ENCODE data around the gene C10orf71.

The C10orf71 gene

DNA sequence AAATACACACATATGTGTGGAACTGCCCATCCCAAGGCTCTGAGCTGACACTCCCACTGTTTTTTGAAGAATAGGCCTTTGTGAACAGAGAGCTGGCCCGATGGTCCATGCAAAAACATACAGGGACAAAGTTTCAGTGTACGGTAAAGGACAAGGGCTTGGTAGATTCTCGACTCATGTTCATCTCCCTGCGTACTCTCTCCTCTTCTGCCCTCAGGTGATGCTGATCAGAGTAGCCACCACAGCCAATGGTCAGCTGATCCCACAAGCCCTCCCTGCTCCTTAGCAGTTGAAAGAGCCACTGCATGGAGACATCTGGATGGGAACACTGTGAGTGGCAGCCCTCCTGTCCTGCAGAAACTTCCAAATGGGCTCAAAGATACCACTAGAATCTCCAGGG lies 23.1 kb upstream of the C10orf71 start:
- no peak for DNase-seq

DNA sequence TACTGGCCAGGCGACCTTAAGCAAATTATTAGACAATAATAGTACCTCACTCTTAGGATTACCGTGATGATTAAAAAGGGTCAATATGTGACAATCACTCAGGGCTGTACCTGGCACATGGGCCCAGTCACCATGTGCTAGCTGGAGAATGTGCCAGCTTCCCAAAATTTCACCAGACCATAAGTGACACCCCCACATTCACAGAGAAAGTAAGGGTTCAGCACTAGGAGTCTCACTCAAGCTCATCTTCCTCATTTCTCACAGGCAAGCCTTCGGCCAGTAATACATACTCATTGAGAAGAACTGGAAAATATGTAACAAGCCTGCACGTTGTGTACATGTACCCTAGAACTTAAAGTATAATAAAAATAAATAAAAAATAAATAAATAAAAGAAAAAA lies 22.4 kb upstream of the C10orf71 start:
- no peak for DNase-seq

DNA sequence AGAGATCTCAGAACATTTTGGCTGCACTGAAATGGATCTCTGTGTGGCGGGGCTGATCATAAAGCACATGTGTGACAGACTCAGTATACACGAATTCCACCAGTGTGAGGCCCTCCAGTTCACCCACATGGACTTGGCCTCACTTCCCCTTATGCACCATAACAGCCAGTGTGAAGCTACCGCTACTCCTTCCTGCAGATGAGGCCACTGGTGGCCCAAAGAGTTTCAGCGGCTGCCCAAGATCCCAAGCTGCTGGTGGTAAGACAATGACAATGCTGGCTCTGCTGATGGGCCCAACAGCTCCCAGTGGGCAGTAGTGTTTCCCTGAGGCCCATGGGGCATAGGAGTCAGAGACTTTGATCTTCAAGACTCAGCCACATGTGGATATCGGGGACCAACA lies 21.0 kb upstream of the C10orf71 start:
- DNase-seq: no peak

DNA sequence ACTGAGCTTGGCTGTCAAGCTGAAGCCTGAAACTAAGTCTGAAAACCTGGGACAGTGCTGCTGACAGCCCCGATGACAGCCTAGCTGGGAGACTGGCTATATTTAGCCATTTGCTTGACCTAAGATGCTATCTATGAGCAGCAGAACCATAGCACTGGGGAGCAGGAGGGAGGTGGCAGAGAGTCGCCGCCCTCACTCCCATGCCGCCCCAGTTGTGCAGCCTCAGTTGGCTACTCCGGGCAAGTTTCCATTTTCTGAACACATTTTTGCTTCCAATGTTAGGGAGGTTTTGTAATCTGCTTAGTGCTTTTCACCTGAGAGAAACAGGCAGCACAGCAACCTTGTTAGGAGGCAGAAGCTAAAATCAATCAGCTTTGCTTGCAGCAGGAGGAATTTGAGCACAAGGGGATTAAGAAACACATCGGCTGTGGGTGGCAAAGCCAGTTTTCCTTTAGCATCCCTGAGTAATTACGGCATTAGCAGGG lies 20.4 kb upstream of the C10orf71 start:
- no peak for DNase-seq

DNA sequence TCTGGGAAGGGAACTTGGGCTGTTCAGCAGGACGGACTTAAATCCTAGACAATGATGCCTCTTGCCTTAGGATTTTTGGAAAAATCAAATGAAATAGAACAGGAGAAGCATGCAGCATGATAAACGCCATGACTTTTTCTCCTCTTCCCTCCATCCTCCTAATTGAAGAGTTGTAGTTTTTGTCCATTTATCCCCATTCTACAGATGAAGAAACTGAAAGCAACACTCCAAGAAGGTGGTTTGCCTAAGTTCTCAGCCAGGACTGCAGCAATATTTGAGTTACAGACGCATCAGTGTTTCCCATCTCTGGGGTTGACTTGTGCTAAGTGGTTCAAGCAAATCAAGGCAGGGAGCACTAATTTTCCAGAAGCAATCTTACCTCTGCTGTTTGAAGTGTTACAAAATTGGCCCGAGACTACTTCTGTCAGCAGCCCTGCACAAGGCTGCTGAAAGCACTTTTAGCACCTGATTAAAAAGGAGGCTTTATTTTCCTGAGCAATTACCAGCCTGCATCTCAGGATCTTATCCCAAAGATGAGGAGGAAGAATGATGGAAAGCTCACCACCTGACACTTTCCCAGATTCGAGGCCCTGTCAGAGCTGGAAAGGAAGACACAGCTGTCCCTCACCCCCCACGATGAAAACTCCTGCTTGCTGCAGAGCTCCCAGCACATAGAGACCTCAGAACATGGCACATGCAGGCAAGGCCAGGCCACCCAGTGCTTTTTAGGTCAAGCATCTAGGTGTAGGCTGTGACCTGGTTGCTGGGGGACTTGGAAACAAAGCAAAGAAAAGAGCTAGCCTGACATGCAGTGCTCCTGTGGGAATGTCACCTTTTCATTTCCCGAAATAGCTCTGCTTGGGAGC lies 19.7 kb upstream of the C10orf71 start:
- no peak for DNase-seq

DNA sequence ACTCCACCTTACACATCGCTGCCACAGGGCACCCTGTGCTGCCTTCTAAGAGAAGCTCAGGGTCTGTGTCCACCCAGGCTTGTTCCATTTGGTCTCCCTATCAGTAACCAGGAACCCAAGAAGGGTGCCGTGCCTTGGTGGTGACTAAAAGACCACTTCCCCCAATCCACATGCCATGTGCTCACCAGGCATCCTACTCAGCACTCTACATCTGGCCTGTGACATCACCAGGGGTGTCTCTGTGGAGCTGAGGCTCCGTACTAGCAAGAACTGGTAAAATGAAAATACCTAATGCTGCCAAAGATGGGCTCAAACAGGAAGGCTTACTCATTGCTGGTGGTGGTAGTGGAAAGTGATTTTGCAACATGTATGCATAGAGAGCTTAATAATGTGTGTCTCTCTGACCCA lies 19.0 kb upstream of the C10orf71 start:
- no peak for DNase-seq

DNA sequence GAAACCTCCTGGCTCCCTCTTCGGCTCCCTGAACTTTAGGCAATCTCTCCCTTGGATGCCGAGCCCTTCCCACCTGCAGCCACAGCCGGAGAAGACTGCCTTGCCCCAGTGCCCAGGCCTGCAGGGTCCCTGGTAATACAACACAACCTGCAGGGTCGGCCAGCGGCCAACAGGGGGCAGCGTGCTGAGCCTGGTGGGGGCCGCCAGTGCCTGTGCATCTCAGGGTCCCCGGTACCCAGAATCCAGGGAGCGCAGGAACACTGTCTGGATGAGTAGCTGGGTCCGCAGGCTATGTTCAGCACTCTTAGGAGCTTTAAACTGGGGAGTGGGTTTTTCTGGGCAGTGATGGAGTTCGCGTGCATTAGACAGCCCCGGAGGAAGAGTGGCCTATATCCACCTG lies 17.5 kb upstream of the C10orf71 start:
- DNase-seq: no peak

DNA sequence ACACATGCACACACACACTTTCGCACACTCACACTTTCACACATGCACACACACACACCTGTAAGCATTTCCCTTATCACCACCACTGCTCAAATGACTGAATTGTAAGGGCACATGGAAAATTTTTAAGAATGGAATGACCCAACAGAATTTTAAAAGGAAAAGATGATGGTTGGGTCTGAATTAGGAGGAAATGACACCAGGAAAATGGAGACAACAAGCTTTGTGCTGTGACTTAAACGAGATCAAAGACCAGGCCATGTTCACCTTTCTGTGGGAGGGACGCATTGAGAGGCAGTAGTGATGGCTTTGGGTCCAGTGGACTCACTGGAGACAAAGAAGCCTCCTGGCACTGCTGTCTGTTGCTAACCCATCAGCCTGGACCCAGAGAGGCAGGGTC lies 16.7 kb upstream of the C10orf71 start:
- DNase-seq: no peak

DNA sequence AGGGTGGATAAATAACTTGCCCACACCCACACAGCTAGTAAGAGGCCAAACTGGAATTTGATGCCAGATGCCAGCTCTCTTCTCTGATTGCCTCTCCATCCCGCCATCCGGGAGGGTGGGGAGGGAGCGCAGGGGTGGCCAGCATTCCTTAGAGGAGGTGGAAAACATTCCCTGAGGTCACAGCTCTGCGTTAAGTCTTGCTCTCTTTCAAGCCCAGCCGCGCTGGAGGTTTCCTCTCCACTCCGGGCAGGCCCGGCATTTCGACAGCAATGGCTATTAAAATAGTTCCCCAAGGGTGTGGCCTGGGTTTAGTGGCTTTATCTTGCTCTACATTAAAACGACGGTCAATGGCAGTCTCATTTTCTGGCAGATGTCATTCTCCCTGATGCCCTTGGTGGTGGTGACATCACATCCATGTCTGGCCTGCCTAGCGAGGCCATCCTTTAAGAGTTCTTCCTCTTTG lies 16.1 kb upstream of the C10orf71 start:
- DNase-seq: no peak

DNA sequence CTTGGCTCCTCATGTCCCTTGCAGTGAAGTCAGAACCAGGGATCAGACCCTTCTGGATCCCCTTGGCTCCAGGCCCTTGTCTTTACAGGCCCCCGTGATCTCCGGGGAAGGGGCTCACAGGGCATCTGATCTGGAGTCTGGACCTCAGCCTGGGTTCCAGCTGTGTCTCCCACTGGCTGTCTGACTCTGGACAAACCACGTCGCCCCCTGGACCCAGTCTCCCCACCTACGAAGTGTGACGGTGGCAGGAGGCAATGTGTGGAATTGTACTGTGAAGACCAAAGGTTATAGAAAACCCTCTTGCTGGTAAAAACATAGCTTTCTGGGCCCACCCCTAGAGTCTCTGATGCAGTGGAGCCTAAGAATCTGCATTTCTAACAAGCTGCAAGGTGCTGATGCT lies 15.5 kb upstream of the C10orf71 start:
- no peak for DNase-seq

DNA sequence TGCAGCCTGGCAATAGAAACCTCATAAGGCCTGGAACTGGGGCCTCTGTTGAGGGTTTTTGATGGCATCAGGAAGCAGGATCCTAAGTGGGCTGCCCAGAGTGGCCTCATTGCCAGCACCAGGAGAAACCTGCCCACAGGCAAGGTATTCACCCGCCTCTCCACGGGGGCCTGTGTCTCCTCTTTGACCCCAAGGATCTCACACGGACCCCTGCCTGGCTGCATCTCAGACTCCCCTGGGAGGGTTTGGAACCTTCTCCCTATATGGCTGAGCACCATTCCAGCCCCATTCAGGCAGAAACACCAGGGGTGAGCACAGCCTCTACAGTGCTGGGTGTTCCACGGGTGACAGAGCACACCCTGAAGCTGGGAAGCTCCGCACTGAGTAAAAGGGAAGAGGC lies 14.6 kb upstream of the C10orf71 start:
- DNase-seq: no peak

DNA sequence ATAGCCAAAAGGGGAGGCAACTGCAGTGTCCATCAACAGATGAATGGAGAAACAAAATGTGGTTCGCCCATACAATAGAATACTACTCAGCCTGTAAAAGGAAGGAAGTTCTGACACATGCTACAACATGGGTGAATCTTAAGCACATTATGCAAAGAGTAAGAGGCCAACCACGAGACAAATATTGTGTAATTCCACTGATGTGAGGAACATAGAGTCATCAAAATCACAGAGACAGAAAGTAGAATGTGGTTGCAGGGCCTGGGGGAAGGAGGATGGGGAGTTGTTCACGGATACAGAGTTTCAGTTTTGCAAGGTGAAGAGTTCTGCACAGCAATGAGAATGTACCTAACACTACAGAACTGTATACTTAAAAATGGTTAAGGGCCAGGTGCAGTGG lies 13.7 kb upstream of the C10orf71 start:
- DNase-seq: no peak

DNA sequence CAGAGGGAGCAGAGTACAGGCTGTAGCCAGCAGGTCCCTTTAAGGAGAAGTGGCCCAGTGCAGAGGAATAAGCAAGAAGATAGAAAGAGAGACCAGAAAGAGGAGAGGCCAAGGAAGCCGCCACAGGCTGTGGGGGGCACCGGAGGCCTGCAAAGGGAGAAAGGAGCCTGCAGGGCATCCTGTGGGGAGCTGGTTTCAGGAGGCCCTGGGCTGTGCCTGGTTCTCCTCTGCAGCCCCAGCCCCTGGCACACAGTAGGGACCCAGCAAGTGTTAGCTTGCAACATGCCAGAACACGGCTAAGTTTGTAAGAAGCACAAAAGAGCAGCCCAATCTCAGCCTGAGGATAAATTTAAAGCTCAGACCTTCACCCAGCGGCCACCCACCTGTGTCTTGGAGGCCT lies 12.3 kb upstream of the C10orf71 start:
- no peak for DNase-seq

DNA sequence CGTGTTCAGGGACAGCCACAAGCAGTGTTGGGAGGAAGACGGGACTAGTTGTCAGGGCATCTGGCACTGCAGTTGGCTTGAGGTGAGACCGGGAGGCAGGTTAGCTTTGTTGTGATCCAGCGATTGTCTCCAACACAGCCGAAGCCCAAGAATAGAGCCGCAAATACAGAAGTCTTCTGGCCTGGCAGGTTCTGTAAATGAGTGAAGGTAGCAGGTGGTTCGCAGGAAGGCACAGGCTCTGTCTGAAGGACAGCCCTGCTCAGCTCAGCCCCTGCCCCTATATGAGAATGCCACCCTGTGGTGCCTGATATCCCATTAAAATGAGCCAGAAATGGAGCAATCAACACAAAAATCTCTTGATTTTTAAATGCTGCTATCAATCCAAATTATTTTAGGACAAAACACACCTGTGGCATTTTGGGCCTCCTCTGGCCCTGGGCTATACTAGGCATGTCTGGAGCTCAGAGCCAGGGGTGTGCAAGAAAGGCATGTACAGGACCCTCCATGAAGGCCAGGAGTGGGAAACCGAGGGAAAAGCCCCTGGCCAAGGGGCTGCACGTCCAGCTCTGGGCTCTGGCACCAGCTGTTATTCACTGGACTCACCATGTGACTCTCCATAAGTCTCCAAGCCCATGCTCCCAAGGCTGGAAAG lies 11.2 kb upstream of the C10orf71 start:
- DNase-seq: no peak

DNA sequence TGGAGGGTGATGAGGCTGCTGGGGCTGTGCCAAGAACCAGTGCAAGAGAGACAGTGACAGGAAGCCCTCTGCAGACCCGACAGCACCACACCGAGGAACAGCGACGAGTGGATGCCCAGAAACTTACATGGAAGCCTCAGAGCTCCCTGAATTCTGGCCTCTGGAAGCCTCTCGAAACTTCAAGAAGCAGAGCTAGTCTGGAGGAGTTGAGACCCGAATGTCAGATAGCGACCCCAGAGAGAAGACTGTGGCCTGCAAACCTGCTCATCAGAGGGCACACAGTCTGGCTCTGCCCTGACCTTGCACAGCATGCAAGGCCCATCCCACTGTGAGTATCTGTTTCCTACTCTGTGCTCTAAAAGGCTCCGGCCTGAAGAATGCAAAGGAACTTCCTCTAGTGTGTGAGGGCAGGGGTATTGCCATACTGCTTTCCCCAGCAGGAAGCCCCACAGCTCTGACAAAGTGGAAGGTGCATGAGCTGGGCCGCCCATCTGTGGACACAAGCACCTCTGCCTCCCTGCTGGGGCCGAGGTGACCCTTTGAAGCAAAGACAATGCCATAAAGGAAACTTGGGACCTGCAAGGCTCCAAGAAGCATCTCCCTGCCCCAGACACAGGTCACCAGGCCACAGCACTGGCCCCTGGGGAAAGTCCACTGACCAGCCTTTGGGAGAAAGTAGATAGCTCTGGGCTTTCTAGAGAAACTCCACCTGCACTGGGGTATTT lies 10.5 kb upstream of the C10orf71 start:
- no peak for DNase-seq

DNA sequence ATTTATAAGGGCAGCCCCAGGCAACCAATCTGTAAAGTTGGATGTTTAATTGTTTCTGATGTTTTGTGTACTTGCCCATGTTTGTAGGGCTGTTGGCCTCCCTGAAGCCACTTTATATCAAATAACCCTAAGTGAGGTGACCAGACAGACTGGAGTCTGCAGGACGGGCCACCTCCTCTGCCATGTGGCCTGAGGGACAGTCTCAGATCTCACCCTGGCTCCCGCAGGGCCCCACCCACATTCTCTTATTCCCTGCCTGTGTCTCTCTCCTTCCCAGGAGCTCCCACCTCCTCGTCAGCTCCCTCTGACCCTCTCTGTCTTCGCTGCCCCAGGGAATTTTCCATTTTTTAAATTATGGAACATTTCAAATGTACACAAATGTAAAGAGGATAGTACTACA lies 9.5 kb upstream of the C10orf71 start:
- DNase-seq: no peak

DNA sequence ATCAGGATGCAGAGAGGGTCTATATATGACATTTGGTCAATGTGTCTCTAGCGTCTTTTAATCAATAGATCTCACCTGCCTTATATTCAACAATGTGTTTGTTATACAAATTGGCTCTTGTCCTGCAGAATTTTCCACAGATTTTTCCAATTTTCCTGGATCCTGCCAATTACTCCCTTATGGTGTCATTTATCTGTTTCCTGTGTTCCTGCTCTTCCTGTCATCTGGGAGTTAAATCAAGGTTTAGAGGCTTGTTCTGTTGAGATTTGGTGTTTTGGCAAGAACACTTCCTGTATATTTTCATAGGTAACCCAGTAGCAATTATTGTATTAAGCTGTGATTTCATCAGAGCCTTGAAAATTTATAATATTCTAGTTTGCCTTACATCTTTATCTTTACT lies 8.8 kb upstream of the C10orf71 start:
- DNase-seq: no peak

DNA sequence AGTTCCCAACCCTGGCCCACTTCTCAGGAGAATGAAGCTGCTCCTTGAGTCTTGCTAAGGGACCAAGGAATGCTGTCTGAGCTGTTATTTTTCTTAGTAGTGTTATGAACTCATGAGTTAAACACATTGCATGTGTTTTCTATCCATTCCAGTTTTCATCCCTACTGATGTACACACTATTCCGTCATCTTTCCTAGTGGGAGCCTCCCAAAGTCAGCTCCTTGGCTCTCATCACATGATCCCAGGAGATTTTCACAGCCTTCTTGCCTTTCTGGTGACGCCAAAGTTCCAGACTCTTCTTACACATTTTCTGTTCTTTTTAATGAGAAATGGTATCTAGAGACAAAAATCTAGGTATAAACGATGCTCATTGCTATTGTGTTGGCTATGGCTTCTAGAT lies 8.4 kb upstream of the C10orf71 start:
- DNase-seq: no peak

DNA sequence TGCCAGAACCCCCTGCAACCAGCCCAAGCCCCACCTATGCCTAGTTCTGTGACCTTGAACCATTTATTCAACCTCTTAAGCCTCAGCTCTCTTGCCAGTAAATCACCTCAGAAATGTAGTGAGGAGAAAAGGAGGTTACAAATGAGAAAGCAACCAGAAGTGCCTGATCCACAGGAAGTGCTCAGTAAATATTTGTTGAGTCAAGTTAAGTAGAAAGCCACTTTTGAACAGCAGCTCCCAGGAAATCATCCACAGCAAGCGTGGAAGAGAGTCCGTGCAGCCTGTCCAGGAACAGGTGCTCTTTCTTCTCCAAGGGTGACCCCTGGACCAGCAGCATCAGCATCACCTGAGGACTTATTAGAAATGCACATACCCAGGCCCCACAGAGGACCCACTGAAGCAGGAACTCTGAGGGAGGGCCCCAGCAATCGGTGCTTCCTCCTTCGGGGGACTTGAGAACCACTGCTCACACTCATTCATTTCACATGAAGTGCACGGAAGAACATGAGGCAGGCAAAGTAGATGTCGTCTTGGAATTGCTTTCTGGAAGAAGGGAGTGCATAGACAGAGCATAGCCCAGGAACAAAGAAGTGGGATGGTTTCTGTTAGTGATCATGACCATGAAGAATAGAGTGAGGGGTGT lies 6.3 kb upstream of the C10orf71 start:
- no peak for DNase-seq

DNA sequence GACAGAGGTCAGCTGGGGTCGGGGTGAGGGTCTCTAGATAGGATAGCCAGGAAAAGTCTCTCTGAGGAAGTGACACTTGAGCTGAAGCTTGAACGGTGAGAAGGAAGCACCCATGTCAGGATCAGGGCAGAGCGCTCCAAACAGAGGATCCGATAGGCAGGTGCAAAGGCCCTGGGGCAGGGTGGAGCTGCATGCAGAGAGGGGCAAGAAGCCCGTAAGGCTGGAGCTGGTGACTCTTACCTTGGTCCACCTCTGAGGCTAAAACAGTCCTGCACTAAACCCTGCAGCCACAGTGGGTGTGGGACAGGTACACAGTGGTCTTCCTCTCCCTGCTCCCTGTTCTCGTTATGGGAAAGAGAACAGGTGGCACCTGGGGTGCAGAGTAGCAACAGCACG lies 5.8 kb upstream of the C10orf71 start:
- DNase-seq: no peak

DNA sequence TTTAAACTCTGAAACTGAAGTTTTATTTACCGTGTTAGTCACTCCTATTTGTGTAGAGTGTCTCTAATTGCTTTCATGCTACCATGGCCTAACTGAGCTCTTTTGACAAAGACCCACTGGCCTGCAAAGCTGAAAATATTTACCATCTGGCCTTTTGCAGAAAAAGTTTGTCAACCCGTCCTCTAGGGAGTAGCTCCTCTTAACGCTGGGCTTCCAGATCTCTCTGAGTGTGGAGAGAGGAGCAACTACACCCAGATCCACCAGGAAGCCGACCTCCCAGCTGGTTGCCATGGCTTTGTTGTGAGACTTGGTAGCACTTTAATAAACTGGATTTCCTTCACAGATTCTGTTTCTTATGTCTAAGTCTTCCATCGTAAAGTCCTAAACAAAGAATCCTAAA lies 4.2 kb upstream of the C10orf71 start:
- DNase-seq: no peak

DNA sequence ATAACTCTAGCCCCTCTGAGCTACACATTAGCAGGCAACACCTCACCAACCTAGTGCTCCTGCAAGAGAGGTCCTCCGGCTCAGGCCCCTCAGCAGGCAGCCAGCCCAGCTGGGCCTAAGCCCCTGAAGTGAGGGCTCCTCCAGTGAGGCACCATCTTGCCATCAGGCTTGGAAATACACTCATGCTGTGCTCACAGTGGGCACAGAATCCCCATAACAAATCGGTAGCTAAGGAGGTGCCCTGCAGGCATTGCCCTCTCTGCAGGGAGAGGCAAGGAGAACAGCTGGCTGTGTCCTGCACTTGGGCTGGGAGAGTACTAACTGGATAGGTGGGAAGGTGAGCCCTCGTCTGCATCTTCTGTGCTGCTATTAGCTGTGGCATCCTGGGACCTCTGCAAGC lies 3.7 kb upstream of the C10orf71 start:
- DNase-seq: no peak

DNA sequence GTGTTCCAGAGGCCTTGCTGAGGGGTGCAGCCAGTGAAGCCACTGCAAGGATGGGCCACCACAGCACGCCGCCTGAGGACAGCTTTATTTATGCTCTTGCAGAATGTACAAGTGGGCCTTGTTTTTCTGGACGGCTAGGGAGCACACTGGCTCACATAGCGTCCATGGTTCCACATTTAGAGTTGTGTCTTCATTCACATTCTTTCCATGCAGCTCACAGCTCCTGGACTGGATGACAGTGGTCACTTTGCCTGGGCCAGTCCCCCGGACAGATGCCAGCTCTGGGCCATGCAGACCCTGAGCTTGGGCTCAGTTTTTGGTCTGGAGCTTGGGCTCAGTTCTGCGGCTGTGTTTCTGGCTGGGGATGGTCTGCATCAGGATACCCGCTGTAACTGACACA lies 2.6 kb upstream of the C10orf71 start:
- no peak for DNase-seq

All from NCI-H2029 treated with DMSO at 0.1 percent for 48 hours (cell line).